Measurements from ENCODE around the gene GLT8D1.
"Not testable (repeated sequence)": the region's sequence is repeated elsewhere in the genome, so short reads cannot be mapped to it uniquely, and the experiment has no call there.

Gene GLT8D1

DNA sequence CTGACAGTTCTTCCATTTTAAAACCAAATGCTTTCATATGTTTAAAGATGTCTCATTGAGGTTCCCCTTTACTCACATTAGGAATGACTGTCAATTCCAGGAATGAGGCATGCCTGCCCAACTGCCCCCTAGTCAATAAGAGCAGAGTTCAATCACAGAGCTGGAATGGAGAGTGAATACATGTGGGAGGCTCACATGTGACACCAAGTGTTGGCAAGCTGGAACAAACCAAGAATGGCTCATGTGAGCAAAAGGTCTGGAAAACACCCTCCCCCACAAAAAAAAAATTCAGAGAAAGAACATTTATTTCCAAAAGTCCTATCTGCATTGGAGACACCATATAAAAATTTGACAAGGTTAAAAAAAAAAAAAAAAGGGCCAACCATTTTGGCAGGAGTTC, 23.6 kb downstream of the GLT8D1 start:
- DNase-seq (ENCODE audit: low spot score) = no peak
- in situ Hi-C loops (cut with MboI; ENCODE audit: low pct_unique_long_range_greater_than_20kb, low sequenced_read_pairs, unreplicated experiment) = no loop called here

DNA sequence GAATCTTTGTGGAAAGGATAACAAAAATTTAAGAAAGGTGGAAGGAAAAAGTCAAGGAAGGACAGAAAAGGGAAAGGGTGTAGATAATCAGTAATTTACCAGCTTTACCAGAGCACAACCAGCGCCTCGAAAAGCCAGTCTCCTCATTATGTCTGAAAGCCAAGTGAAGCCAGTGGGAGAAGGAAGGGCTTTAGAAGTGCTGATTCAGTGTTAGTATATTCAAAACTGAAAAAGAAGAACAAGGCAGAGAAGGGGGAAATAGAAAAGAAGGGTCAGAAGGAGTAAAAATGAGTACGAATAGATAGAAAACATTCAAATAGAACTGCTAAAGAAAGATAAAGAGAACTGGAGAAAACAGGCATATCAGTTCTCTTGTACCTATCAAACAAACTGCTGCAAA, 24.0 kb downstream of the GLT8D1 start:
- in situ Hi-C loops (cut with MboI; ENCODE audit: low pct_unique_long_range_greater_than_20kb, low sequenced_read_pairs, unreplicated experiment) = no loop called here
- no peak for DNase-seq (ENCODE audit: low spot score)
- TF ChIP-seq, protein P1, sequence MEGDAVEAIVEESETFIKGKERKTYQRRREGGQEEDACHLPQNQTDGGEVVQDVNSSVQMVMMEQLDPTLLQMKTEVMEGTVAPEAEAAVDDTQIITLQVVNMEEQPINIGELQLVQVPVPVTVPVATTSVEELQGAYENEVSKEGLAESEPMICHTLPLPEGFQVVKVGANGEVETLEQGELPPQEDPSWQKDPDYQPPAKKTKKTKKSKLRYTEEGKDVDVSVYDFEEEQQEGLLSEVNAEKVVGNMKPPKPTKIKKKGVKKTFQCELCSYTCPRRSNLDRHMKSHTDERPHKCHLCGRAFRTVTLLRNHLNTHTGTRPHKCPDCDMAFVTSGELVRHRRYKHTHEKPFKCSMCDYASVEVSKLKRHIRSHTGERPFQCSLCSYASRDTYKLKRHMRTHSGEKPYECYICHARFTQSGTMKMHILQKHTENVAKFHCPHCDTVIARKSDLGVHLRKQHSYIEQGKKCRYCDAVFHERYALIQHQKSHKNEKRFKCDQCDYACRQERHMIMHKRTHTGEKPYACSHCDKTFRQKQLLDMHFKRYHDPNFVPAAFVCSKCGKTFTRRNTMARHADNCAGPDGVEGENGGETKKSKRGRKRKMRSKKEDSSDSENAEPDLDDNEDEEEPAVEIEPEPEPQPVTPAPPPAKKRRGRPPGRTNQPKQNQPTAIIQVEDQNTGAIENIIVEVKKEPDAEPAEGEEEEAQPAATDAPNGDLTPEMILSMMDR (IDR thresholded peaks at IDR 0.05; ENCODE audit: extremely low read depth, insufficient read depth, missing control alignments) = no peak

More for the DNA sequence above, 23.6 kb downstream of the GLT8D1 start:
- TF ChIP-seq, protein P1 (IDR thresholded peaks at IDR 0.05; ENCODE audit: extremely low read depth, insufficient read depth, missing control alignments) = peak; percentile 33

DNA sequence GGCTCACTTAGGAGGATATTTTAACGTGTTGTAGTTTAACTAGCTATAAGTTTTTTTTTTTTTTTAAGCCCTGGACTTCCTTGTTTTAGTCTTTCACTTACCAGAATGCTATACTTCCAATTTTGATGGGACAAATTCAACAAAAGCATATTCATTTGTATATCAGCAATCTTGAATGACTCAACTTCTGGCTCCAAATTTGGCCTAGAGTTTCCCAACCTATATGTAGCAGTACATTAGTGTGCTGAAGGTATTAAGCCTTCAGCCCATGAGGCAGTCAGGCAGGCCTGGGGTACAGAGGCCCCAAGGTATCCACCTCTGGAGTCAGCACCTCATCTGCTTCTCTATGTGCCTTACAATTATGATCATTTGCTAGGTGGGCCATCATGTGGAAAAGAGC, 25.8 kb downstream of the GLT8D1 start:
- in situ Hi-C loops (cut with MboI; ENCODE audit: low pct_unique_long_range_greater_than_20kb, low sequenced_read_pairs, unreplicated experiment) = no loop called here
- no peak for DNase-seq (ENCODE audit: low spot score)
- TF ChIP-seq, protein P1 (IDR thresholded peaks at IDR 0.05; ENCODE audit: extremely low read depth, insufficient read depth, missing control alignments) = no peak

DNA sequence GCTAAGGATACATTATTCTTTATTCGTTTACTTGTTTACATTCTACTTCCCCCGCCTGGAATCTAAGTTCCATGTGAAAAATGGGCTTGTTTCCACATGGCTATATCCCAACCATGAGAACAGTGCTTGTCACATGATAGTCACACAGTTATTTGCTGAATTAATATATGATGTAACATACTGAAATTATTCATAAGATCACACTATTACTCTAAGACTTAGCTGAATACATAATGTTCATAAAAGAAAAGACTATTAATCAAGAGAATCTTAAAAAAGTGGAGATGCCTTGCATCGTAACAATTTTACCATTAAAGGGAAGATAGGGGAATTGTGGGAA, 26.4 kb downstream of the GLT8D1 start:
- in situ Hi-C loops (cut with MboI; ENCODE audit: low pct_unique_long_range_greater_than_20kb, low sequenced_read_pairs, unreplicated experiment) = no loop called here
- TF ChIP-seq, protein P1 (IDR thresholded peaks at IDR 0.05; ENCODE audit: extremely low read depth, insufficient read depth, missing control alignments) = no peak
- DNase-seq (ENCODE audit: low spot score) = no peak

DNA sequence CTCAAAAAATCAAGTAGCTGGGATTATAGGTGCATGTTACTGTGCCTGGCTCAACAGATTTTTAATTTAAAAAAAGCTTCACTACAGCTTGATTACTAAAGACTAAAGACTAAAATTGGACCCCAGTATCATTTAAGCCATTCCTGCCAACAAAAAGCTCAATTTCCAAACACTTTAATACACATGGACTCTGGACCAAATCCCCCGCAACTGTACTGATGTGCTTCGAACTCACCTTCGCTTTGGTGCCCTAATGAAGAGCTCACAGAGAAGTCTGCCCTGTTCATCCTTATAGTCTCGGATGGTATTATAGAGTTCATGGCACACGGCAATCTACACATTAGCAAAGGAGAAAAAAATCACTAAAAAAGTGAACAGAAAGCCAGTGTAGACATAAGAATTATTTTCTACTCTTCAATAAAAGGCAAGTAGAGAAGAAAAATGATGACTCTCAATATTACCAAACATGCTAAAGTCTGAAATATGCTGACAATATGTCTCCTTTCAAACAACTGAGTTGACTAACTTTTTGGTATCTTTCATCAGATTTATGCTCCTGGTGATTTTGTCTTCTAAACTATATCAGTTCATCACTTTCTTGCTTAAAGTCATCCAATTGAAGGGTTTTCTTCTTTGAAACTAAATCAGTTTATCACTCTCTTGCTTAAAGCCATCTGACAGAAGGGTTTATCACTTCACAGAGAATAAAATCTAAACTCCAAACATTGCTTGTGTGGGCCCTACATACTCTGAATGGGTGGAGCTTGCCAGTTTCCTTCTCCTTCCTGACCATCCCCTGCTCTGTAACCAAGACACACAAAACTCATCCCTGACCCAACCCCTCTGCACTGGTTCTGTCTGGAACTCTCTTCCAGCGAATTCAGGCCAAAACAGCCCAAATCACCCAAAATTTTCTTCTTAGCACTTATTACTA, 27.1 kb downstream of the GLT8D1 start:
- in situ Hi-C loops (cut with MboI; ENCODE audit: low pct_unique_long_range_greater_than_20kb, low sequenced_read_pairs, unreplicated experiment) = no loop called here
- DNase-seq (ENCODE audit: low spot score) = no peak
- TF ChIP-seq, protein P1 (IDR thresholded peaks at IDR 0.05; ENCODE audit: extremely low read depth, insufficient read depth, missing control alignments) = no peak

DNA sequence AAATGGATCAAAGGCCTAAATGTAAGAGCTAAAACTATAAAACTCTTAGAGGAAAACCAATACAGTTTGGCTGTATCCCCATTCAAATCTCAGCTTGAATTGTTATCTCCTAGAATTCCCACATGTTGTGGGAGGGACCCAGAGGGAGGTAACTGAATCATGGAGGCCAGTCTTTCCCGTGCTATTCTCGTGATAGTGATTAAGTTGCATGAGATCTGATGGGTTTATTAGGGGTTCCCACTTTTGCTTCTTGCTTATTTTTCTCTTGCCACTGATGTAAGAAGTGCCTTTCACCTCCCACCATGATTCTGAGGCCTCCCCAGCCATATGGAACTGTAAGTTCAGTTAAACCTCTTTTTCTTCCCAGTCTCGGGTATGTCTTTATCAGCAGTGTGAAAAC, 29.4 kb downstream of the GLT8D1 start:
- DNase-seq (ENCODE audit: low spot score) = not testable (repeated sequence)

DNA sequence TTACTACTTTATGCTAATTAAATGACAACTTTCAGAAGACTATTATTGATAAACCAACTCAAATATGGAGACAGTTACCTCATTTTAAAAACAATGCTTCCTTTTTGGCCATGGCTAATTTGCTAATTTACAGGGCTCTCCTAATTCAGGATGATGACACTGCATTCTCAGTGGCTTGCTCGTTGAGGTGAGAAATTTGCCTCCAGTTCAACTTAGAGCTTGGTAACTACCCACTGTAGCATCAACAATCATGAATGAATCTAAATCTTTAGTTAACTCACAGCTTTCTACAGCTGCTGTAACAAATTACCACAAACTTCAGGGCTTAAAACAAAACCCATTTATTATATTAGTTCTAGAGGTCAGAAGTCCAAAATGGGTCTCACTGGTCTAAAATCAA, 33.9 kb downstream of the GLT8D1 start:
- no peak for DNase-seq (ENCODE audit: low spot score)
- TF ChIP-seq, protein P1 (IDR thresholded peaks at IDR 0.05; ENCODE audit: extremely low read depth, insufficient read depth, missing control alignments) = no peak
- in situ Hi-C loops (cut with MboI; ENCODE audit: low pct_unique_long_range_greater_than_20kb, low sequenced_read_pairs, unreplicated experiment) = no loop called here

More for the DNA sequence above, 29.4 kb downstream of the GLT8D1 start:
- in situ Hi-C loops (cut with MboI; ENCODE audit: low pct_unique_long_range_greater_than_20kb, low sequenced_read_pairs, unreplicated experiment) = not testable (repeated sequence)
